Loucy (cell line): ENCODE measurements around the gene STX18.

ENCODE experiments used
- H2AFZ ChIP-seq: fragments of 200-600 bp; sonication (generic); 2 replicates; pipeline ENCODE4 v1.6.0; 2016; ENCODE audit warnings: antibody characterized with exemption, mild to moderate bottlenecking, low read length, moderate library complexity
- H3F3A ChIP-seq: fragments of 200-600 bp; 2 replicates; pipeline ENCODE4 v1.6.0; 2016; ENCODE audit warnings: antibody characterized with exemption, low read depth, mild to moderate bottlenecking
- H3K27me3 ChIP-seq: fragments of 200-600 bp; sonication (generic); 2 replicates; pipeline ENCODE4 v1.6.1; 2014; ENCODE audit warnings: low read length, mild to moderate bottlenecking; ENCODE audit not compliant: insufficient read depth, poor library complexity, severe bottlenecking
- H3K36me3 ChIP-seq: fragments of 200-600 bp; sonication (generic); 2 replicates; pipeline ENCODE4 v1.6.1; 2016; ENCODE audit warnings: low read length; ENCODE audit not compliant: insufficient read depth
- H3K4me1 ChIP-seq: fragments of 200-600 bp; sonication (generic); 2 replicates; pipeline ENCODE4 v1.5.1; 2014; ENCODE audit warnings: low read length, mild to moderate bottlenecking; ENCODE audit not compliant: insufficient read depth, poor library complexity, severe bottlenecking
- H3K4me2 ChIP-seq: fragments of 200-600 bp; sonication (generic); 2 replicates; pipeline ENCODE4 v1.6.0; 2014; ENCODE audit warnings: antibody characterized with exemption, low read length, low read depth, mild to moderate bottlenecking; ENCODE audit not compliant: poor library complexity, severe bottlenecking
- H3K4me3 ChIP-seq: fragments of 200-600 bp; sonication (generic); 2 replicates; pipeline ENCODE4 v1.5.1; 2014; ENCODE audit warnings: low read length, mild to moderate bottlenecking, mixed read lengths; ENCODE audit not compliant: poor library complexity, severe bottlenecking
- H3K79me2 ChIP-seq: fragments of 200-600 bp; sonication (generic); 2 replicates; pipeline ENCODE4 v1.6.1; 2014; ENCODE audit warnings: low read length; ENCODE audit not compliant: insufficient read depth
- H3K9ac ChIP-seq: fragments of 200-600 bp; sonication (generic); 2 replicates; pipeline ENCODE4 v1.6.0; 2014; ENCODE audit warnings: mild to moderate bottlenecking, low read depth, low read length, moderate library complexity; ENCODE audit not compliant: poor library complexity, severe bottlenecking
- H3K9me2 ChIP-seq: fragments of 200-600 bp; sonication (generic); replicated peaks from 2 replicates; pipeline ENCODE4 v1.6.1; 2016; ENCODE audit warnings: low read depth, low read length, mixed read lengths
- H3K9me3 ChIP-seq: fragments of 200-600 bp; sonication (generic); 2 replicates; pipeline ENCODE4 v1.6.1; 2014; ENCODE audit warnings: mild to moderate bottlenecking, antibody characterized with exemption, low read length, low read depth; ENCODE audit not compliant: insufficient read depth
- H4K20me1 ChIP-seq: fragments of 200-600 bp; sonication (generic); 2 replicates; pipeline ENCODE4 v1.6.0; 2014; ENCODE audit warnings: antibody characterized with exemption, low read length, mild to moderate bottlenecking; ENCODE audit not compliant: insufficient read depth, poor library complexity, severe bottlenecking
- CTCF ChIP-seq: fragments of 200-600 bp; sonication (generic); conservative IDR thresholded peaks from 2 replicates; pipeline ENCODE4 v1.5.1; 2014; ENCODE audit warnings: mild to moderate bottlenecking, antibody characterized with exemption, low read length
- EZH2phosphoT487 ChIP-seq: fragments of 200-600 bp; IDR thresholded peaks from 2 replicates; pipeline ENCODE4 v1.6.1; 2018; ENCODE audit warnings: antibody characterized with exemption, mild to moderate bottlenecking, moderate library complexity, borderline replicate concordance

Gene STX18

GRCh38 chr4:4410271-4410670, 131.6 kb downstream of the STX18 start:
- no peak overlapping the region for H3K9ac ChIP-seq
- H3K4me2 ChIP-seq: no peak overlapping the region
- no peaks in the 10 kb centered on the region for H3K27me3 ChIP-seq
- H2AFZ ChIP-seq: no peak overlapping the region
- no peak for TF ChIP-seq CTCF
- no peak for TF ChIP-seq EZH2phosphoT487
- no peaks in the 10 kb centered on the region for H3K79me2 ChIP-seq
- no peaks in the 10 kb centered on the region for H4K20me1 ChIP-seq
- H3K36me3 ChIP-seq: no peaks in the 10 kb centered on the region
- no peaks in the 10 kb centered on the region for H3F3A ChIP-seq
- H3K9me3 ChIP-seq: no peaks in the 10 kb centered on the region
- H3K4me1 ChIP-seq: no peaks in the 10 kb centered on the region
- H3K9me2 ChIP-seq: no peaks in the 10 kb centered on the region
- H3K4me3 ChIP-seq: no peak overlapping the region

DNA sequence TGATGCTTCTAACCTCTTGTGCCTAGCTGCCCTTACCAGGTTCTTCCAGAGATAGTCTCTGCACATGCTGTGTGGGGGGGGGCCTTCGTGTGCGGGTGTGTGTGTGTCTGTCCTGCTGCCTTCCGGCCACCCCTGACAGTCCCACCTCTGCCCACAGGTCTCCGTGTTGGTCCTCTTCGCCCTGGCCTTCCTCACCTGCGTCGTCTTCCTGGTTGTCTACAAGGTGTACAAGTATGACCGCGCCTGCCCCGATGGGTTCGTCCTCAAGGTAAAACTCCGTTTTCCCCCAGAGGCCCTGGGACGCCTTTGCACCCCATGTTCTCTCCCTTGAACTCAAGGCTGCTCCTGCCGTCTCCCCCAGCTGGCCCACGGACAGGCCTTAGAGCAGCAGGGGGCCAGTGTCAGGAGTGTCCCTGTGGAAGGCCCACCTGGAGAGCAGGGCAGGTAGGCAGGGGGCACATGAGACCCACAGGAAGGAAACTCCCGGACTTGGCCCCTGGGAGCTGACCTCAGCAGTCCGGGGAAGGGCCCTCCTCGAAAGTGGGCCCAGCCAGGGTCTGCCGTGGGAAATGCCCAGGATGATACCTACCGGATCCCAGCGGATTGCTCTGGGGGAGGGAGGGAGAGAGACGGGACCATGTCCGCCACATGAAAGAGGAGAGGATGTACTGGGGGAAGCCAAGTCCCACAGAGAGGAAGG, 132.3 kb downstream of the STX18 start:
- Histone ChIP-seq H3K4me2 (no peak overlapping the region), H3K9ac (no peak overlapping the region), H3K27me3 (no peaks in the 10 kb centered on the region), H3K36me3 (no peaks in the 10 kb centered on the region), H3F3A (no peaks in the 10 kb centered on the region), H3K79me2 (no peaks in the 10 kb centered on the region), H2AFZ (no peak overlapping the region), H4K20me1 (no peaks in the 10 kb centered on the region), H3K9me2 (no peaks in the 10 kb centered on the region), H3K4me1 (no peaks in the 10 kb centered on the region), H3K9me3 (no peaks in the 10 kb centered on the region), H3K4me3 (no peak overlapping the region)
- TF ChIP-seq EZH2phosphoT487: no peak
- no peak for TF ChIP-seq CTCF

DNA sequence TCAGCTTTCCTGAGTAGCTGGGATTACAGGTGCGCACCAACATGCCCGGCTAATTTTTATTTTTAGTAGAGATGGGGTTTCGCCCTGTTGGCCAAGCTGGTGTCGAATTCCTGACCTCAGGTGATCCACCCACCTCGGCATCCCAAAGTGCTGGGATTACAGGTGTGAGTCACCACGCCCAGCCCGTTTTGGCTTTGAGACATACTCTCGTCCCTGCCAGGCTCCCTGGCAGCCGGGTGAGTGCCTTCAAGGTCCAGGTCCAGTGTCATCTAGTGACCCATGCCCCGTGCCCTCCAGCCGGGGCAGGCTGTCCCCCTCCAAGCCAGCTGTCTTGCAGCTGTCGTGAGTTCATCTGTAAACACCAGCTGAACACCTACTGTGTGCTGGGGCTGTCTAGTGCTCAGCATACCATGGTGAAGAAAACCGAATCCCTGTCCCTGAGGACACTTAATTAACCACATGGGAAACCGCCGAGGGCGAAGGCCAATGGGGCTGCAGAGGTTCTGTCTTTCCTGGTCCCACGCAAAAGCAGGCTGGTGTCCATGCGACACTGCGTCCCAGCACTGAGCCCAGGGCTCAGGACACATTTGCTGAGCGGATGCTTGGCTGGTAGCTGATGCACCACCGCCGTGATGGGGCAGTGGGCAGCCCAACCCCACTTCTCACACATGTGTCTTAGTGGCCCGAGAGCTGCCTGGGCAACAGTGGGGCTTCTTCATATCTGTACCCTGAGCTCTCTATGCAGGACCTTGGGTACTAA, 133.1 kb downstream of the STX18 start:
- H3K36me3 ChIP-seq: no peaks in the 10 kb centered on the region
- no peak for TF ChIP-seq CTCF
- TF ChIP-seq EZH2phosphoT487: no peak
- H3K4me2 ChIP-seq: no peak overlapping the region
- no peaks in the 10 kb centered on the region for H3K9me3 ChIP-seq
- no peaks in the 10 kb centered on the region for H3K27me3 ChIP-seq
- no peaks in the 10 kb centered on the region for H3K4me1 ChIP-seq
- H3K9me2 ChIP-seq: no peaks in the 10 kb centered on the region
- no peaks in the 10 kb centered on the region for H4K20me1 ChIP-seq
- no peak overlapping the region for H3K4me3 ChIP-seq
- H2AFZ ChIP-seq: no peak overlapping the region
- H3K9ac ChIP-seq: no peak overlapping the region
- no peaks in the 10 kb centered on the region for H3F3A ChIP-seq
- H3K79me2 ChIP-seq: no peaks in the 10 kb centered on the region
